ENCODE data around the gene SH2B3. TPM values are rescaled to one million over a fixed set of nuclear protein-coding genes. Genes with fewer than 3 reads are reported as not detected.

SH2B3 gene
- total RNA-seq, 1 experiment from 2014 or later = 39.6 TPM

DNA sequence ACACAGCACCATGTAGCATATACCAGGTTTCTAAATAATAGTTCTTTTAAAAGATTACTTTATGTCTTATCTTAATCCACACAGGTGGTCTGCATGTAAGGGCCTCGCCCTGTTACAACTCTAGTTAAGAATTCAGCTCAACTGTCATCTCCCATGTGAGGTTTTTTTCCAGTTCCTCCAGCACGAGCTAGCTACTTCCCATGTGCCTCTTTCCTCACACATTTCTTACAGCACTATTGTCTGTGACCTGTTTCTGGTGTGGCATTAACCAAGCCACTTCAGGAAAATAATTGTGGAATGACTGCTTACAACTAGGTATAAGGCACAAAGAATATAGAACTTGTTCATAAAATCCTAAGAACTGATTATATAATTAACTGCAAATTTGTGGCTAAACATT is 65.5 kb downstream of the SH2B3 start:
- Histone ChIP-seq H3K4me1 (ENCODE audit: control insufficient read depth, insufficient read depth, low read length) (no peaks in the 10 kb centered on the region), H3K36me3 (ENCODE audit: control insufficient read depth, insufficient read depth, low read length) (peaks cover 17% of the 10 kb centered on the region), H3K27ac (ENCODE audit: low read length) (no peak overlapping the region), H3K9me3 (ENCODE audit: control insufficient read depth, insufficient read depth, low read depth, low read length) (no peaks in the 10 kb centered on the region), H3K27me3 (ENCODE audit: control insufficient read depth, insufficient read depth, low read length) (no peaks in the 10 kb centered on the region), H3K4me3 (ENCODE audit: low read depth in 2 of 2, low read length in 2 of 2) (no peak overlapping the region)
- in situ Hi-C loops (cut with HindIII; ENCODE audit: low pct_unique_long_range_greater_than_20kb, low sequenced_read_pairs) (no loop called here), intact Hi-C loops (cut with micrococcal nuclease; ENCODE audit: unreplicated experiment) (no loop called here)
- no TSS peak for BruUV-seq (replicated peaks)
- ChIA-PET POLR2A (no interaction called here), CTCF (no interaction called here)
- TF ChIP-seq POLR2AphosphoS5 (IDR thresholded peaks at IDR 0.05; ENCODE audit: low read depth, low read length) (no peak), SIN3A (IDR thresholded peaks at IDR 0.05; ENCODE audit: borderline replicate concordance, insufficient read depth, low read depth, low read length) (no peak), CTCF (IDR thresholded peaks at IDR 0.05) (no peak), REST (IDR thresholded peaks at IDR 0.05; ENCODE audit: insufficient read depth in 1 of 2, low read depth in 2 of 2, low read length in 1 of 2) (no peak), TCF7L2 (IDR thresholded peaks at IDR 0.05; ENCODE audit: low read depth, low read length) (no peak)
- ATAC-seq (no peak), DNase-seq (ENCODE audit: low read depth, low spot score) (no peak)

DNA sequence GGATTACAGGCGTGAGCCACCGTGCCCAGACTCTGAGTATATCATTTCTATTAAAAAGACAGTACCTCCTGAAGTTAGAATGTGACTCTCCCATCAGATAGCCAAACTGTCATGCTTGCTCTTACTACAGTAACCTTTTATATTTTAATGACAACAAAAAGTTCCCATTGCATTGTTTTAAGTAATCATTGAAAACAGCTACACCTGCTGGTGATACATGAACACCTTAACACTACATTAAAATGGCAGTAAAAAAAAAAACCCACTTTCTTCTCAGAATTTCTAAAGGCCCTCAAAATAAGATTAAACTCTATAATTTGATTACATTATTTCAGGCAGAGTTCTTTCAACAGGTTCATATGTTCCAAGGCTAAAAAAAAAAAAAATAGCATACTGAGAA is 76.7 kb downstream of the SH2B3 start:
- Histone ChIP-seq H3K4me1 (ENCODE audit: control insufficient read depth, insufficient read depth, low read length) (no peaks in the 10 kb centered on the region), H3K27me3 (ENCODE audit: control insufficient read depth, insufficient read depth, low read length) (no peaks in the 10 kb centered on the region), H3K9me3 (ENCODE audit: control insufficient read depth, insufficient read depth, low read depth, low read length) (no peaks in the 10 kb centered on the region), H3K27ac (ENCODE audit: low read length) (no peak overlapping the region), H3K36me3 (ENCODE audit: control insufficient read depth, insufficient read depth, low read length) (peaks cover 21% of the 10 kb centered on the region), H3K4me3 (ENCODE audit: low read depth in 2 of 2, low read length in 2 of 2) (no peak overlapping the region)
- no peak for TF ChIP-seq TCF7L2 (IDR thresholded peaks at IDR 0.05; ENCODE audit: low read depth, low read length)
- TF ChIP-seq REST (IDR thresholded peaks at IDR 0.05; ENCODE audit: insufficient read depth in 1 of 2, low read depth in 2 of 2, low read length in 1 of 2) = no peak
- no peak for TF ChIP-seq CTCF (IDR thresholded peaks at IDR 0.05)
- no peak for TF ChIP-seq POLR2AphosphoS5 (IDR thresholded peaks at IDR 0.05; ENCODE audit: low read depth, low read length)
- no peak for TF ChIP-seq SIN3A (IDR thresholded peaks at IDR 0.05; ENCODE audit: borderline replicate concordance, insufficient read depth, low read depth, low read length)
- intact Hi-C loops (cut with micrococcal nuclease; ENCODE audit: unreplicated experiment) = no loop called here
- POLR2A ChIA-PET = interaction anchor here (0.6 kb wide), 1 partner anchor 1281 kb away, joined by 4 read pairs; no protein-coding TSS in a partner anchor
- CTCF ChIA-PET = no interaction called here
- no TSS peak for BruUV-seq (replicated peaks)
- in situ Hi-C loops (cut with HindIII; ENCODE audit: low pct_unique_long_range_greater_than_20kb, low sequenced_read_pairs) = no loop called here
- no peak for ATAC-seq
- no peak for DNase-seq (ENCODE audit: low read depth, low spot score)

Data from Panc1 (cell line).